Subcutaneous abdominal adipose tissue (tissue), 5 donors: ENCODE measurements around the gene SLC4A5.
A peak's percentile ranks its signal among the peaks of the same experiment; 100 is the strongest.
"Not testable (repeated sequence)": the region's sequence is repeated elsewhere in the genome, so short reads cannot be mapped to it uniquely, and the experiment has no call there.

Experiments used
- H3K27ac ChIP-seq: one replicate; pipeline ENCODE4 v1.7.0; 2013; ENCODE audit warnings: low read depth, mild to moderate bottlenecking, inconsistent platforms, low read length, moderate library complexity
- H3K27me3 ChIP-seq, 5 donors: one replicate each; pipeline ENCODE4 v1.7.0; 2013; ENCODE audit warnings: low read length in 5 of 5, inconsistent platforms in 1 of 5; ENCODE audit not compliant: control insufficient read depth in 5 of 5, insufficient read depth in 4 of 5
- H3K36me3 ChIP-seq, 5 donors: one replicate each; pipeline ENCODE4 v1.7.0; 2013; ENCODE audit warnings: low read length in 5 of 5; ENCODE audit not compliant: control insufficient read depth in 5 of 5, insufficient read depth in 5 of 5
- H3K4me1 ChIP-seq, 5 donors: one replicate each; pipeline ENCODE4 v1.7.0; 2013; ENCODE audit warnings: low read length in 5 of 5, mild to moderate bottlenecking in 3 of 5, moderate library complexity in 1 of 5; ENCODE audit not compliant: control insufficient read depth in 5 of 5, insufficient read depth in 5 of 5
- H3K4me3 ChIP-seq, 5 donors: one replicate each; pipeline ENCODE4 v1.7.0; 2013; ENCODE audit warnings: low read length in 5 of 5, low read depth in 1 of 5
- H3K9ac ChIP-seq, 5 donors: one replicate each; pipeline ENCODE4 v1.7.0; 2013; ENCODE audit warnings: low read length in 5 of 5, mild to moderate bottlenecking in 4 of 5, moderate library complexity in 3 of 5
- H3K9me3 ChIP-seq, 5 donors: one replicate each; pipeline ENCODE4 v1.7.0; 2013; ENCODE audit warnings: low read length in 5 of 5; ENCODE audit not compliant: control insufficient read depth in 5 of 5
- donor health status: healthy.
- donor health status: healthy.
- donor health status: healthy.
- donor health status: healthy.
- donor health status: healthy.

Gene SLC4A5

DNA sequence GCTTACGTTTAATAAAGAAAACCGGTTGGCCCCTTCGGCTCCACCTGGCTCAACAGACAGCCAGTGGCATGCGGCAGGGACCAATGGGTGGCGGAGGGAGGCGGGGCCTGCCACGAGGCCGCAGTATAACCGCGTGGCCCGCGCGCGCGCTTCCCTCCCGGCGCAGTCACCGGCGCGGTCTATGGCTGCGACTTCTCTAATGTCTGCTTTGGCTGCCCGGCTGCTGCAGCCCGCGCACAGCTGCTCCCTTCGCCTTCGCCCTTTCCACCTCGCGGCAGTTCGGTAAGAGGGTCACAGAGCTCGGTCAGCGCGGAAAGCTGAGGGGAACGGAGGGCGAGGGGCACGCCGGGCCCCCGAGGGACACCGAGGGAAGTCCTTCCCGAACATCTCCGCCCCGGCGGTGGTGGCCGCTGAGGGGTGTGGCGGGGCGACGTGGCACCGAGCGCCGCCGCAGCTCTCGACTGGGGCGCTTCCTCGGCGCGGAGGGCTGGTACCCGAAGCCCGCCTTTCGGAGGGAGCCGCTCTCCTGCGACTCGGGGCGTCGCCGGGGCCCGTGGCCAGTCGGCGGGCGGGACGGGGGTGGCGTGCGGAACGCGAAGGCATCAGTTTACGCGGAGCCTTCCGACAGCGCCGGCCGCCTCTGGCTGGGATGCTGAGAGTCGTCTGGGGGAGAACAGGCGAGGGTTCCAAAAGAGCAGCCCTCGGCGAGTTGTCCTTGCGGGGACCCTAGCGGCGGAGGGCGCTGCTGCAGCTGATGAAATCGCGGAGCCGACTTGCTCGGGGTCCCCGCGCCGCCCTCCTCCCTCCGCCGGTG lies 144.5 kb downstream of the SLC4A5 start, which contains the start of gene MTHFD2:
Gene MTHFD2 (plus strand): TSS at position 155 of the 814 bp plus-strand sequence. CDS start 27 bp downstream, at position 182.
- Histone ChIP-seq H3K9ac (peak within 1 kb of the TSS in 4 of 5 donors; percentile 4 to 75 (median 67)), H3K27me3 (peaks cover 0 to 5% (median 0%) of the 10 kb centered on the region in 5 donors), H3K4me3 (peak within 1 kb of the TSS; percentile 72 to 84 (median 75)), H3K4me1 (peaks cover 0 to 25% (median 19%) of the 10 kb centered on the region in 5 donors), H3K27ac (peak within 1 kb of the TSS; percentile 60), H3K36me3 (no peaks in the 10 kb centered on the region), H3K9me3 (no peaks in the 10 kb centered on the region)

DNA sequence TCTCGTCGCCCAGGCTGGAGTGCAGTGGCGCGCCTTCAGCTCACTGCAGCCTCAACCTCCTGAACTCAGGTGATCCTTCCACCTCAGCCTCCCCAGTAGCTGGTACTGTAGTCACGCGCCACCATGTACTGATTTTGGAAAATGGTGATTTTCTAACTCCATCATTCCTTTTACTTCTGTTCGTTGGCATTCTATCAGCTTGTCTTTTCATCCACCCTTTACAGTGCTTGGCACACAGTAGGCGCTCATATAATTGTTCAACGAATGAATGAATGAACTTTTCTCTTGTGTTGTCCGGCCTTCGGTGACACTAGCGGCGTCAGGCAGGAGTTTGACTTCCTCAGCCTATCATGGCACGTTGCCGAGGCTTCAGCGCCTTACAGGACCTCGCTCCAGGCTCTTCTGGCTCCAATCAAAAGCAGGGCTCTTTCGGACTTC lies 145.2 kb downstream of the SLC4A5 start:
- Histone ChIP-seq H3K27me3 (peaks cover 0 to 5% (median 0%) of the 10 kb centered on the region in 5 donors), H3K4me3 (peak overlapping the region; percentile 71 to 84 (median 75)), H3K36me3 (no peaks in the 10 kb centered on the region), H3K4me1 (peaks cover 0 to 25% (median 19%) of the 10 kb centered on the region in 5 donors), H3K9me3 (no peaks in the 10 kb centered on the region), H3K9ac (peak overlapping the region in 1 of 5 donors; percentile 75), H3K27ac (no peak overlapping the region)

DNA sequence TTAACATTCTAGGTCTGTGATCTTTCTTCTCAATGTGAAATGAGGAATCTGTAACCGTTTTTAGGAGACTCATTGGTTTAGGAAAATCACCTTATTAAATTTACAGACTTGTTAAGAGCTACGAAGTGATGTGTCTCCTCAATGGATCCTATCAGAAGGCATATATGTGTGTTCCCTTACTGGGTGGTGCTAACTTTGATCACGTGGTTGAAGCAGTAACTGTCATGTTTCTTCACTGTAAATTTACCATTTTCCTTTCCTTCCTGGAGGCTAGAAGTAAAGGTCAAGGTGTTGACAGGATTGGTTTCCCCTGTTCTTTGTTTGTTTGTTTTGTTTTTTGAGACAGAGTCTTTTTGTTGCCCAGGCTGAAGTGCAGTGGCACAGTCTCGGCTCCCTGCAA lies 146.2 kb downstream of the SLC4A5 start:
- Histone ChIP-seq H3K4me3 (no peak overlapping the region), H3K9ac (no peak overlapping the region), H3K9me3 (no peaks in the 10 kb centered on the region), H3K27ac (no peak overlapping the region), H3K4me1 (peaks cover 0 to 25% (median 19%) of the 10 kb centered on the region in 5 donors), H3K27me3 (peaks cover 0 to 5% (median 0%) of the 10 kb centered on the region in 5 donors), H3K36me3 (no peaks in the 10 kb centered on the region)

DNA sequence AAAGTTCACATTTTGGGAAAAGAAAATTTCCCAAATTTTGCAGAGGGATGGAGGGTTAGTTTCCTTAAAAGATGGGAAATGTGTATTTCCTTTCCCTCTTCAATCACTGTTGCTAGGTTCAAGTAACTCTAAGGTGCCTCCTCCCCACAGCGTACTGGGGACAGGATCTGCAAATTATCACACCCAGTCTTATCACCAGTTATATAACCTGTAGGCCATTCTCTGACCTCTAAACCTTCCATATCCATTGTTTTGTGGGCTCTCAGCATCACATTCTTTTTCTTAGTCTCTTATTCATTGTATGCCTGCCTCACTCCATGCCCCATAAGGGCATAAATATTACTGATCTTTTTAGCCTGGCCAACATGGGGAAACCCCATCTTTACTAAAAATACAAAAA lies 148.4 kb downstream of the SLC4A5 start:
- H3K9me3 ChIP-seq = no peaks in the 10 kb centered on the region

DNA sequence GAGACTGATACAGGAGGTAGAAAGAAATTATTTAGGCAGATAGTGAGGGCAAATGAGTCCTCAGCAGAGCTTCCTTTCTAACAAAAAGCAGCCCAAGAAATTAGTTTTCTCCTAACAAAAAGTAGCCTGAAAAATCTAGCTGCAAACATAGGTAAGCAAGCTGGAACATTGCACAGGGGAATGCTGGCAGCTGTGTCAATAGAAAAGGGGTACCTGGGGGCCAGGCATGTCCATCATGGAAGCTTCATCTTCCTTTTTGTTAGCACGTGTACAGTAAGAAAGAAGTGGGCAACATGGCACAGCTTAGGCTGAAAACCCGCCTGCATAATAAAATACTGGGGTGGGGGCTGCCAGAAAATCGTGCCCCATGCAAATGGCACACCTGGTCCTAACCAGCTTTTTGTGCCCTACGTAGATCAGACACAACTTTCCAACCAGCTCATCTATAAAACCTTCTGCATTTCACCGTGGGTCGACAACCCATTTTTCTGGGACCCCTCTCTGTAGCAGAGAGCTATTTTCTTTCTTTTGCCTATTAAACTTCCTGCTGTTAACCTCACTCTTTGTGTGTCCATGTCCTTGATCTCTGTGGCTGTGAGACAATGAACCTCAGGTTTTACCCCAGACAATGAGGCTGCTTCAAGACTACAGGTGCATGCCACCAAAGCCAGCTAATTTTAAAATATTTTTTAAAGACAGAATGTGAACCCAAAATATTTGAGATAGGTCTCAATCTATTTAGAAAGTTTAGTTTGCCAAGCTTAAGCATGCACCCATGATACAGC lies 151.4 kb downstream of the SLC4A5 start:
- Histone ChIP-seq H3K9ac (no peak overlapping the region), H3K27ac (no peak overlapping the region), H3K27me3 (peaks cover 0 to 2% (median 0%) of the 10 kb centered on the region in 5 donors), H3K4me3 (no peak overlapping the region), H3K36me3 (no peaks in the 10 kb centered on the region), H3K4me1 (no peaks in the 10 kb centered on the region), H3K9me3 (no peaks in the 10 kb centered on the region)

More for the DNA sequence above, 148.4 kb downstream of the SLC4A5 start:
- peaks cover 0 to 20% (median 18%) of the 10 kb centered on the region in 5 donors for H3K4me1 ChIP-seq
- peaks cover 0 to 5% (median 0%) of the 10 kb centered on the region in 5 donors for H3K27me3 ChIP-seq
- H3K4me3 ChIP-seq = no peak overlapping the region
- no peak overlapping the region for H3K27ac ChIP-seq
- H3K9ac ChIP-seq = no peak overlapping the region
- H3K36me3 ChIP-seq = no peaks in the 10 kb centered on the region

DNA sequence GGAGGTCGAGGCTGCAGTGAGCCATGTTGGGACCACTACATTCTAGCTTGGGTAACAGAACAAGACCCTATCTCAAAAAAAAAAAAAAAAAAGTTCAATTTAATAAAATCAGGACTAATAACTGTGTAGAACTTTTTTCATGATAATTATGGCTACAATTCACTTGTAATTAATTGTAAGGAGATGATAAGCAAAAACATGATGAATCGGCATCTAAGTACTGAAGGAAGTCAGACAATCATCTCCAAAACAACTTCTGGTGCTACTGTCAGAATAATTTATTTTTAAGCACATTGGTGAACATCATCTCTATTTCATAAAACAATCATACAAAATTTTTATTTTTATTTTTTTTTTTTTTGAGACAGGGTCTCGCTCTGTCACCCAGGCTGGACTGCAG lies 154.5 kb downstream of the SLC4A5 start:
- Histone ChIP-seq H3K27ac (no peak overlapping the region), H3K9ac (no peak overlapping the region), H3K4me1 (no peaks in the 10 kb centered on the region), H3K36me3 (no peaks in the 10 kb centered on the region), H3K27me3 (peaks cover 0 to 2% (median 0%) of the 10 kb centered on the region in 5 donors), H3K9me3 (no peaks in the 10 kb centered on the region), H3K4me3 (no peak overlapping the region)

DNA sequence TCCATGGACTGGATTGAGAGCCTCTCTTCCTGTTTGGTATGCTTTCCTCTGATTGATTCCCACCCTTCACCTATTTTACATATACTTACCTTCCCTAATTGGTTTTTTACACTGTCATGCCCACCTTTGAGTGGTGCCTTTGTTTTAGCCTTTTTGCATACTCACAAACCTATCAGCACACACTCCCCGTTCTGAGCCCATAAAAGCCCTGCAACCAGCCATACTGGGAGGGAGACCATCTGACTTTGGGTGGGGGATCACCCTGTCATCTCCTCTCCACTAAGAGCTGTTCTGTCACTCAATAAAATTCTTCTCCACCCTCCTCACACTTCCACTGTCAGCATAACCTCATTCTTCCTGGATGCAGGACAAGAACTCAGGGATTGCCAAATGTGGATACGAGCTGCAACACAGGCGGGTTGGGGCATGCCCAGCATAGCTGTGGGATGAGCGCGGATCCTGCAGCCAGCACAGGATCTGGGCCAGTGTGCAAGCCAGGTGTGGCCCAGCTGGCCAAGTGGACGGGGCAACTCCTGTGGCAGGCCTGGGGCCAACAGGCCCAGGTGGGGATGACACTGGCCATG lies 155.1 kb downstream of the SLC4A5 start:
- peaks cover 0 to 2% (median 0%) of the 10 kb centered on the region in 5 donors for H3K27me3 ChIP-seq
- H3K4me3 ChIP-seq = no peak overlapping the region
- no peak overlapping the region for H3K9ac ChIP-seq
- H3K4me1 ChIP-seq = no peaks in the 10 kb centered on the region
- H3K9me3 ChIP-seq = no peaks in the 10 kb centered on the region
- H3K36me3 ChIP-seq = no peaks in the 10 kb centered on the region
- H3K27ac ChIP-seq = no peak overlapping the region

DNA sequence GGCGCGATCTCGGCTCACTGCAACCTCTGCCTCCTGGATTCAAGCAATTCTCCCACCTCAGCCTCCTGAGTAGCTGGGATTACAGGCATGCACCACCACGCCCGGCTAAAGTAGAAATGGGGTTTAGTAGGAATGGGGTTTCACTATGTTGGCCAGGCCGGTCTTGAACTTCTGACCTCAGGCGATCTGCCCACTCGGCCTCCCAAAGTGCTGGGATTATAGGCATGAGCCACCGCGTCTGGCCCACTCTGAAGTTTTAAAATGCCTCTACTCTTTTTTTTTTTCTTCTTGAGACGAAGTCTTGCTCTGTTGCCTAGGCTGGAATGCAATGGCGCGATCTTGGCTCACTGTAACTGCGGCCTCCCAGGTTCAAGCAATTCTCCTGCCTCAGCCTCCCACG lies 156.5 kb downstream of the SLC4A5 start:
- H3K27ac ChIP-seq = not testable (repeated sequence)

DNA sequence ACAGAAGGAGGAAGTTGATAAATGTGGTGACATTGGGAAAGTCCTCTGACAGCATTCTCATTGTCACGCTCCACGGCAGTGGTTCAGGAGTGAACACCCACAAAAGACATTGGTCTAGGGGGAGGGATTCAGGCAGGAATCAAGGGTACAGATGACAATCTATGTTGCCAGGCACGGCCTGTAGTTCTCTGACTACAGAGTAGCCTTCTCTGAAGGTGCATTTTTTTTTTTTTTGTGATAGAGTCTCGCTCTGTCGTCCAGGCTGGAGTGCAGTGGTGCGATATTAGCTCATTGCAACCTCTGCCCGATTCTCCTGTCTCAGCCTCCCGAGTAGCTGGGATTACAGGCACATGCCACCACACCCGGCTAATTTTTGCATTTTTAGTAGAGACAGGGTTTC lies 157.2 kb downstream of the SLC4A5 start:
- H3K9ac ChIP-seq = no peak overlapping the region
- no peaks in the 10 kb centered on the region for H3K36me3 ChIP-seq
- H3K4me1 ChIP-seq = no peaks in the 10 kb centered on the region
- H3K4me3 ChIP-seq = no peak overlapping the region
- H3K9me3 ChIP-seq = no peaks in the 10 kb centered on the region
- H3K27me3 ChIP-seq = peaks cover 0 to 2% (median 0%) of the 10 kb centered on the region in 5 donors
- no peak overlapping the region for H3K27ac ChIP-seq

More for the DNA sequence above, 156.5 kb downstream of the SLC4A5 start:
- not testable (repeated sequence) for H3K9me3 ChIP-seq, H3K27me3 ChIP-seq, H3K9ac ChIP-seq, H3K36me3 ChIP-seq, H3K4me3 ChIP-seq, H3K4me1 ChIP-seq
